Effector memory CD8-positive, alpha-beta T cell (primary cell): ENCODE results near the gene CISD2.
"Not testable (repeated sequence)": the region's sequence is repeated elsewhere in the genome, so short reads cannot be mapped to it uniquely, and the experiment has no call there.

ENCODE experiments used
- ATAC-seq: fragments of 150-1000 bp; cut with Tn5 transposase; replicated peaks from 2 replicates; pipeline ENCODE4 v1.10.0; 2021; ENCODE audit warnings: mild to moderate bottlenecking, moderate library complexity
- DNase-seq, 3 experiments: peaks; one replicate each; pipeline ENCODE4 v3.0.0; 2021
- H3K27ac Mint-ChIP-seq, 2 donors: one replicate each; pipeline ENCODE4 v1.8.0; 2022; ENCODE audit warnings: mild to moderate bottlenecking in 2 of 2, mixed read lengths in 2 of 2, moderate library complexity in 2 of 2
- H3K27me3 Mint-ChIP-seq, 2 donors: one replicate each; pipeline ENCODE4 v1.8.0; 2022; ENCODE audit warnings: mixed read lengths in 2 of 2
- H3K36me3 Mint-ChIP-seq: one replicate; pipeline ENCODE4 v1.8.0; 2022; ENCODE audit warnings: mild to moderate bottlenecking, moderate library complexity, mixed read lengths; ENCODE audit not compliant: insufficient read depth
- H3K4me1 Mint-ChIP-seq, 2 donors: one replicate each; pipeline ENCODE4 v1.8.0; 2022; ENCODE audit warnings: low read depth in 2 of 2, mixed read lengths in 2 of 2
- H3K4me3 Mint-ChIP-seq, 2 donors: one replicate each; pipeline ENCODE4 v1.8.0; 2022; ENCODE audit warnings: mild to moderate bottlenecking in 2 of 2, mixed read lengths in 2 of 2, moderate library complexity in 2 of 2
- H3K9me3 Mint-ChIP-seq, 2 donors: one replicate each; pipeline ENCODE4 v1.8.0; 2022; ENCODE audit warnings: mixed read lengths in 2 of 2

The CISD2 gene

DNA sequence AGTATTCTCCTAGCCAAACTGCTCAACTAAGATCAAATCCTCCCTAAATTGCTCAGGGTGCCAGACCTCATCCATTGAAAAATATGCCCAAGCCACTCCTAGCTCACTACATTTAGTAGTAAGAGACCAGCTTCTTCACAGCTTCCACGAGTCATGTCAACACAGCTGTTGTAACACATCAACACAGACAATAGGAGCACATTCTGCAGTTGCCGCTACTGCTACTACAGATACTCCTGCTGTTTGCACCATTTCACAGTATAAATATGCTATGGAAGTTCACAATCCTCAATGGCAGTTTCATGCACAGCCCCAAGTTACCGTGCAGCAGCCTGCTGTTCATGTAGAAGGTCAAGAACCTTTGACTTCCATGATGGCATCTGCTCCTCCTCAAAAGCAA, 28.8 kb downstream of the CISD2 start:
- not testable (repeated sequence) for H3K27ac Mint-ChIP-seq, DNase-seq

DNA sequence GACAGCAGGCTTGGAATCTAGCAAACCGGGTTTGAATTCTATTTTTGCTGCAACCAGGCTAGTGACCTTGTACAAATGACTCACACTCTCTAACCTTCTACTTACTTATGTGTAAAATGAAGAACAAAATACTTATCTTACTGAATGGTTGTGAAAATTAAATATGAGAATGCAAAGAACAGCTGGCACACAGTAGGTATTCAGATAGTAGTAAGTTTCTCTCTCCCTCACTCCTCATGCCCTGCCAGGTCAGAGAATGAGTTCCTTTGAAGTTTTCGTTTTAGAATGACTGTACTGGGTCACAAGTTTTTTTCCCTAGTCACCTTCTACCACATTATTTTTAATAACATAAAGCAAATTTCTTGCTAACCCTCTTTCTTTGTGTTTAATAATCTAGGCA, 33.0 kb downstream of the CISD2 start:
- Mint-ChIP-seq H3K4me3 (no peak overlapping the region), H3K4me1 (no peaks in the 10 kb centered on the region), H3K36me3 (no peaks in the 10 kb centered on the region), H3K9me3 (no peaks in the 10 kb centered on the region), H3K27ac (no peak overlapping the region), H3K27me3 (no peaks in the 10 kb centered on the region)
- DNase-seq (no peak), ATAC-seq (no peak)

More for the DNA sequence above, 28.8 kb downstream of the CISD2 start:
- not testable (repeated sequence) for ATAC-seq, H3K9me3 Mint-ChIP-seq, H3K27me3 Mint-ChIP-seq, H3K4me1 Mint-ChIP-seq, H3K4me3 Mint-ChIP-seq, H3K36me3 Mint-ChIP-seq

DNA sequence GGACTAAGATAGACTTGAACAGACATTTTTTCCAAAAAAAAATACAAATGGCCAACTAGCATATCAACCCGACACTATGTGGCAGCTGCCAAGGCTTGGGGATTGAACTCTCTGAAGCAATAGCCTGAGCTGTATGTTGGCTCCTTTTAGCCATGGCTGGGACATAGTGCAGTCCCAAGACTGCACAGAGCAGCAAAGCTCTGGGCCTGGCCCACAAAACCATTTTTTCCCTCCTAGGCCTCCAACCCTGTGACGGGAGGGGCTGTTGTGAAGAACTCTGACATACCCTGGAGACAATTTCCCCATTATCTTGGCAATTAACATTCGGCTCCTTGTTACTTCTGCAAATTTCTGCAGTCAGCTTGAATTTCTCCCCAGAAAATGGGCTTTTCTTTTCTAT, 50.1 kb downstream of the CISD2 start:
- Mint-ChIP-seq H3K4me1 (peaks cover 0 to 2% of the 10 kb centered on the region in 2 donors), H3K27me3 (no peaks in the 10 kb centered on the region), H3K36me3 (no peaks in the 10 kb centered on the region), H3K9me3 (peaks cover 9 to 28% of the 10 kb centered on the region in 2 donors), H3K27ac (no peak overlapping the region), H3K4me3 (no peak overlapping the region)
- no peak for ATAC-seq
- DNase-seq: no peak

DNA sequence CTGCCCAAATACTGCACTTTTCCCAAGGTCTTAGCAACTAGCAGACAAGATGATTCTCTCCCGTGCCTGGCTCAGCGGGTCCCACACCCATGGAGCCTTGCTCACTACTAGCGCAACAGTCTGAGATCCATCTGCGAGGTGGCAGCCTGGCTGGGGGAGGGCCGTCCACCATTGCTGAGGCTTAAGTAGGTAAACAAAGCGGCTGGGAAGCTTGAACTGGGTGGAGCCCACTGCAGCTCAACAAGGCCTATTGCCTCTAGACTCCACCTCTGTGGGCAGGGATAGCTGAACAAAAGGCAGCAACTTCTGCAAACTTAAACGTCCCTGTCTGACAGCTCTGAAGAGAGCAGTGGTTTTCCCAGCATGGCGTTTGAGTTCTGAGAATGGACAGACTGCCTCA, 50.9 kb downstream of the CISD2 start:
- not testable (repeated sequence) for H3K27ac Mint-ChIP-seq, H3K27me3 Mint-ChIP-seq, H3K4me3 Mint-ChIP-seq, H3K4me1 Mint-ChIP-seq, ATAC-seq, DNase-seq, H3K36me3 Mint-ChIP-seq
- peaks cover 6 to 22% of the 10 kb centered on the region in 2 donors for H3K9me3 Mint-ChIP-seq

DNA sequence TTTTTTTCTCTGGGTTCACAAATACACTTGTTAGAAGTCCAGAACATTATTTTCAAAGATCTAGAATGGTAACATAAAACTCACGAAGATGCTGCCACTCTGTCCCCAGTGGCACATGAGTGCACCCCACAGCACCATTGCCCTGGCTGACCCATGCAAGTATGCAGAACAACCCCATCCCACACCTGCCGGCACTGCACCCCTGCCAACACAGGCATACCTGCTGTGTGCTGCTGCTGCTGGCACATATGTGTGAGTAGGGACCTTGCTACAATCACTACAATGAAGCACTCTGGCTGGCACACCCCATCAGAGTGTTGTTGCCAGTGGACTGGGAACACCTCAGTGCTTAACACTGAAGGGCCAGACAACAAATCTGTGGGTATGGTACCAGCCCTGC, 66.9 kb downstream of the CISD2 start:
- H3K36me3 Mint-ChIP-seq: no peaks in the 10 kb centered on the region
- no peaks in the 10 kb centered on the region for H3K4me1 Mint-ChIP-seq
- no peaks in the 10 kb centered on the region for H3K9me3 Mint-ChIP-seq
- ATAC-seq: no peak
- H3K27ac Mint-ChIP-seq: no peak overlapping the region
- no peak overlapping the region for H3K4me3 Mint-ChIP-seq
- H3K27me3 Mint-ChIP-seq: no peaks in the 10 kb centered on the region
- no peak for DNase-seq

DNA sequence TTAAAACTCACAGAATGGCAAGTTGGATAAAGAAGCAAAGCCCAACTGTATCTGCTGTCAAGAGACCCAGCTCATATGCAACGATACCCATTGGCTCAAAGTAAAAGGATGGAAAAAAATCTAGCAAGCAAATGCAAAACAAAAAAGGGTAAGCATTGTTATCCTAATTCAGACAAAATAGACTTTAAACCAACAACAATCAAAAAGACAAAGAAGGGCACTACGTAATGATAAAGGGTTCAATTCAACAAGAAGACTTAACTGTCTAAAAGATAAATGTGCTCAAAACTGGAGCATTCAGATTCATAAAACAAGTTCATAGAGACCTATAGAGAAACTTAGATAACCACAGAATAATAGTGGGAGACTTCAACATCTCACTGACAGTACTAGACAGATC, 69.3 kb downstream of the CISD2 start:
- not testable (repeated sequence) for H3K27me3 Mint-ChIP-seq, H3K9me3 Mint-ChIP-seq, H3K36me3 Mint-ChIP-seq, ATAC-seq, H3K4me1 Mint-ChIP-seq, DNase-seq, H3K27ac Mint-ChIP-seq, H3K4me3 Mint-ChIP-seq
